GM21360 (cell line): Measurements from ENCODE around the gene GRIK1.
"Not testable (repeated sequence)": the region's sequence is repeated elsewhere in the genome, so short reads cannot be mapped to it uniquely, and the experiment has no call there.

Source experiments
- ATAC-seq: cut with Tn5 transposase; IDR thresholded peaks from one replicate; pipeline ENCODE4 v1.9.1; 2021; ENCODE audit warnings: mild to moderate bottlenecking, moderate library complexity; ENCODE audit not compliant: unreplicated experiment

Gene GRIK1

DNA sequence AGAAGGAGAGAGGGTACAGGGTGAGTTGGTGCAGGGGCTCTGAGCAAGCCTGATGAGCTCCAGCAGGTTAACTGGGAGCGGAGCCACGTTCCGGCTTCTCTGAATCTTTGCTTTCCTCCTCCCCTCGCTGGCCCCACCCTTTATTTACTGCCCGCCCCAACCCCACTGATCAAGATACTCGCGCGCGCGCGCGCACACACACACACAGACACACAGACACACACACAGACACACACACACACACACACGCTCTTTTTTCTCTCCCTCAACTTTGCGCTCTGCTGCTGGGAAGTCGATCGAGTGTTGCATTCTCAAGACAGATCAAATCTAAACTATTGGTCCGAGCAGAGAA lies at the start of gene GRIK1:
Gene GRIK1, minus strand, starts transcription at position 73 of the 352 bp plus-strand sequence.
- ATAC-seq = no peak

DNA sequence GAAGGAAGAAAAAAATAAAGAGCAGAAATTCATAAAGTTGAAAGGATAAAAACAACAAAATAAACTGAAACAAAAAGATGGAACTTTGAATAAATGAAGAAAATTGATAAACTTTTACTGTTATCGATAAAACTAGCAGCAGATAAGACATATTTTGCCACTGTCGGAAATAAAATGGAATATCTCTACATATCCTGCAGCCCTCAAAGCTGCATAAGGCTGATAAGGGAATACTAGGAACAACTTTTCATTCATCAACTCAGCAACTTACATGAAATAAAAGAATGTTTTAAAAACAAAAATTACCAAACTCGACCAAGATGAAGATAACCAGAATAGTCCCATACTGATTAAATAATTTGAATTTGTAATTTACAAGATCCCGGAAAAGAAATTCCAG lies 48.0 kb upstream of the GRIK1 start:
- no peak for ATAC-seq

DNA sequence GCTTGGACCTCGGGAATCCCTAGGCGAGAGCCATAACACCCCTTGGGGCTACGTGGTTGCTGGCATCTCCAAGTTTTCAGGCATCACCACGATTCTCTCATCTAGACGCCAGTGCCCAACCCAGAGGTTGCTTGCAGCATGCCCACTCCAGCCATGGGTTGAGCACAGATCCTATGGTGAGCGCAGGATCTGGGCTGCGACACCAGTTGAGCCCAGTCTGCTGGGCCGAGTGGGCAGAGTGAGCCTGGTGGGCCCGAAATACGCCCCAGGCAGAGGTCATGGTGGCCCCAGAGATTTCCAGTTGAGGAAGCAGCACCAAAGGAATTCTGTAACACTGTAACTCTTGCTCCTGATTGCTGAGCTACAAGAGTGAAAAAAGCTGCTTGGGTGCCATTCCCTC lies 46.1 kb upstream of the GRIK1 start:
- ATAC-seq = no peak

DNA sequence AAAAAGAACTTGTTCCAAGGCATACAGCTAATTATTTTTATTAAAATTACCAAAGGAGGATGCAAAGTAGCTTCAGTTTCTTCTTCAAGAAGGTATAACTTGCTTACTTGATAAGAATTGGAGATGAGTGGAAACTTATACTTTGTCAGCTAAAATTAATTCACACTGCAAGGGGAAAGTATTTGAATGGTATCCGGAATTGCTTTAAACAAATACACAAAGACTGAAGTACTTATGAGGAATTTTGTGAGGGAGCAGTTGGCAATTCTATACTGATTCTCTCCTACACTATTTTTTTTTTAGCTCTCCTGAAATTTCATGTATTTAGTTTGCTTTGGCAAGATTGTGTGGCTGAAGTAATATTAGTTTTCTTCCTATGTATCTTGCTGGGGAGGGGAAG lies 39.2 kb upstream of the GRIK1 start:
- no peak for ATAC-seq

DNA sequence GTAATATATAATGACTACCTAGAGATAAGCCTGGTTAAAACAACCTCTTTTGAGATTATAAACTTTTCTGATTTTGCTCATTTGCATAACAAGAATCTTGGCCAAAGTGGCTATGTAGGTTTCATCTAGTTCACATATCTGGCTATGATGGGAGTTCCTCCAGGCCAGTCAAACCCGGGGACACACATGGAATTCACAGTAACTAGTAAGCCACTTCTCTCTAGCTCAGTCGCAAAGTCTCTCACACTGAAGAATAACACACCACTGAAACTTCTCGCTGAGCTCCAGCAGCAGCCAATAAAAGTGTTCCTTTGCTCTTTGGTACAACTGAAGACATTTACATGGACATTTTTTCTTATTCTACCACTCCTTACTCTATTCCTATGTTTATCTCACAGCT lies 36.0 kb upstream of the GRIK1 start:
- ATAC-seq = no peak

DNA sequence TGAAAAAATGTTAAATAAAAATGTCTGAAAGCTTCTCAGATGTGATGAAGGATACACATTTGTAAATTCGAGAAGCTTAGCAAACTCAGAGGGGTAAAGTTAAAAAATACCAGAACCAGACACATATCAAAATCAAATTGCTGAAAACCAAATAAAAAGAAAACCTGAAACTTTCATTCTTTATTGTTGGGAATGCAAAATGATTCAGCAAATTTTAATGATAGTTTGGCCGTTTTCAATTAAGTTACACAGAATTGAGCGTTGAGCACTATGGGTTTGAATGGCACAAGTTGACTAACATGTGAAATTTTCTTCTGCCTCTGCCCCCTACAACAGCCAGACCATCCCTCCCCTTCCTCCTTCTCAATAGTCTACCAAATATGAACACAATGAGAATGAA lies 33.5 kb upstream of the GRIK1 start:
- ATAC-seq = no peak

DNA sequence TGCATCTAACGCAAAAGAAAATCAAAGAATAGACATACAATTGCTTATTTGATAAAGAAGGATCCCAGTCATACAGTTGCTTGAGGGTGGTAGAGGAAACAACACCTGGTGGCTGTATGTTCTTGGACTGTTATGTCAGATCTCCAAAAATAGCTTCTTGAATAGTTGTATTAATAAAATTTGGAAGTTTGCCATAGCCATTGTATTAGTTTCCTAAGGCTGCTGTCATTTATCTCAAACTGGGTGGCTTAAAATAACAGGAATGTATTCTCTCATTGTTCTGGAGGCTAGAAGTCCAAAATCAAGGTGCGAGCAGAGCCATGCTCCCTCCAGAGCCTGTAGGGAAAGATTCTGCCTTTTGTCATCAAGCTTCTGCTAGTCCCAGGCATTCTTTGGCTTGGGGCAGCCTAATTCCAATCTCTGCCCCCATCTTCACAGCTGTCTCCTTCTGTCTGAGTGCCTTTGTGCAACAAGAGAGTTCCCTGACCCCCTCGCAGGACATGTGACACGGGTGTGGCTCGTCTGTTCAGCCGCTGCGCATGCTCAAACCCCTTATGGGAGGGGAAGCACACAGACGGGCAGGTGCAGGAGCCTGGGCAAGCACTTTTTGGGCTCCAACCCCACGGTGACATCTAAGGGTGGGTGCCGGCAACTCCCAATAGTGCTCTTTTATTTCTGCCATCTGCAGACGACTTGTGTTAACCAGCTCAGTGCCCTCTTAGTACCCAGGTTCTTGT lies 21.7 kb upstream of the GRIK1 start:
- no peak for ATAC-seq

DNA sequence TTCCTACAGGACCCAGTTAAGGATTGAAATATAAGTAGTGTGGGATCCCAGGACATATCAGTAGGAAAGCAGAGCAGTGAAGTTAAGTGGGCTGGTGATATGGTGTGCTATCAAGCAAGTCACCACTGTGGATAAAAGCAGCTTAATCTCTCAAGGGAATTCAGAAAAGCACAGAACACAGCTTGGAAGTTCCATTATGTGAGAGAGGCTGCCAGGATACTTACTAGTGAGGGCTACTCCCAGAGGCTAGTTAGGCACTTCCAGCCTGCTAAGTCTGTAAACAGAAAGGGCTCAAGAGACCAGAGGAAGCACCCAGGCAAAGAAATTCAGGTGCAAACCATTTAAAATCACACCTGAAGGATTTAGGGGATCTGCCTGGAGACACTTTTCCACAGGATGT lies 18.8 kb upstream of the GRIK1 start:
- no peak for ATAC-seq

DNA sequence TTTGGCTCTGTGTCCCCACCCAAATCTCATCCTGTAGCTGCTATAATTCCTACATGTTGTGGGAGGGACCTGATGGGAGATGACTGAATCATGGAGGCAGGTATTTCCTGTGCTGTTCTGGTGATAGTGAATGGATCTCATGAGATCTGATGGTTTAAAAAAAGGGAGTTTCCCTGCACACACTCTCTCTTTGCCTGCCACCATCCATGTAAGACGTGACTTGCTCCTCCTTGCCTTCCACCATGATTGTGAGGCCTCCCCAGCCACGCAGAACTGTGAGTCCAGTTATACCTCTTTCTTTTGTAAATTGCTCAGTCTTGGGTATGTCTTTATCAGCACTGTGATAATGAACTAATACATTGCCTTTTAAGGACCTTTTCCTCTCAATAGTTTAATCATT lies 18.2 kb upstream of the GRIK1 start:
- ATAC-seq = not testable (repeated sequence)

DNA sequence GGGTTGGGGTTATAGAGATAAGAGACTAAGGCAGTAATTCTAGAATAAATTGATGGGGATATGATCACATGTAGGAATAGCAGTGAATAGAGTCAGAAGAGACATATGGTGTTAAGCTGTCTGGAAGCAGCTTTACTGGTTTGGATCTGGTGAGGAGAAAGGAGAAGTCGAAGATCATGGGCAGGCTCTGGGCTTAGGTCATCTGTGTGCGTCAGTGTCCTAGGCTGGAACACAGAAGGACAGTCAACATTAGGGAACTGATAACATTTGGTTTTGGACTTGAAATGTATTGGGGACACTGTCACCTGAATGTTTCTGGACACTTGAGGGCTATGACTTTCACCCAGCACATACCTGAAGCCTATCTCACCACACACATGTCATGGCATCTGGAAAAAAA lies 13.9 kb upstream of the GRIK1 start:
- ATAC-seq = no peak

DNA sequence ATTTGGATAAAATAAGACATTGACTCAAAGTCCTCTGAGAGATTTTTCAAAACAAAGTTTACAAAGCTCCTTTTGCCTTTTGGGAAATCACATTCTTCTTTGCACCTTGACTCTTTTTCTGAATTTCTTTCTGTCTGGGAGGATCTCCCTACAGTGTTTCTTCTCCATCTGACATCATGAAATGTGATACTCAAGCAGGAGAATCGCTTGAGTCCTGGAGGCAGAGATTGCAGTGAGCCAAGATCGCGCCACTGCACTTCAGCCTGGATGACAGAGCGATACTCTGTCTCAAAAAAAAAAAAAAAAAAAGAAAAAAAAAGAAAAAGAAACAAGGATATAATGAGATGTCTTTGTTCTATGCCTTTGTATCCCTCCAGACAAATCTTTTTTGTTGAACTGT lies 13.3 kb upstream of the GRIK1 start:
- ATAC-seq = no peak

DNA sequence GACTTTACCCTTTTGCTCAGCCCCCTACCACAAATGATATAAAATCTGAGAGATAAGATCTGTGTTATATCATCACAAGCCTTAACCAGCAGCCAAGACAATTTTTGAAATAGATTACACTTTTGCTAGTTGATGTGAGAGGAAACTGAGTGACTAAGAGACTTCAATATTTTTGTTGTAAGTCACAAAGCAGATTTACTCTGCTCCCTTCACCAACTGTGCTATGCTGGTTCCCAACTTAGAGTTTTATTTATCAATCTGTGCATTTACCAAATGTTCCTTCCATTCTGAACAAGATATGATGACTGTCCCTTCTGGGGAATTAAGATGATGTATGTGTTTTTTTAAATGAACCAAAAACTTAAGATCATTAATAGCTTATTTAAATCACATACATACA lies 12.1 kb upstream of the GRIK1 start:
- no peak for ATAC-seq

DNA sequence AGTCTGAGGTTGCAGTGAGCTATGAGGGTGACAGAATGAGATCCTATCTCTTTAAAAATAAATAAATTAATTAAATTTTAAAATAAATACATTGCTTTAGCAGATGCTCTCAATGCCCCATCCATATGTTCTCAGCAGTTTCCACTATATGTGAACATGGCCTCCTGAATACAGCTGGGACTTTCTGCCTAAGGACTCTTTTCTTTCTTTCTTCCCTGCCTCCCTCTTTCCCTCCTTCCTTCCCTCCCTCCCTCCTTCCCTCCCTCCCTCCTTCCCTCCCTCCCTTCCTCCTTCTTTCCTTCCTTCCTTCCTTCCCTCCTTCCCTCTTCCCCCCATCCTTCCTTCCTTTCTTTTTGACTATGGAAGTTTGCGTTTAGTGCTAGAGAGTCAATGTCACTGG lies 10.2 kb upstream of the GRIK1 start:
- ATAC-seq = no peak

DNA sequence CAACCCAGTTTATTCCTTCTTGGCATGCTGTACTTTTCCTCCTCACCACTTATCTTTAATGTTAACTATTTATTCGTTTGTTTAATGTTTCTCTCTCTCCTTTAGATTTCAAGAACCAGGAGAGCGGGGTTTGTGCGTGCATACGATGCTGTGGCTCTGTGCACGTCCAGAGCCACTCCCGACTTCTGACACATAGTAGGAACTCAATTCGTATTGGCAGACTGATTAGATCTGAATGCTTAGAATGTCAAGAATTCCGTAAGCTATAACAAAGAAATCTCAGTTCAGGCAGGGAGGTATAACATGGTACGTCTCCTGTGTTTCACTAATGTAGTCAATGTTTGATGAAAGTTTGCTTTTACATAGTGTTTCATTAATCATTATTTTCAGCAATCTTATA lies 7.3 kb upstream of the GRIK1 start:
- no peak for ATAC-seq

DNA sequence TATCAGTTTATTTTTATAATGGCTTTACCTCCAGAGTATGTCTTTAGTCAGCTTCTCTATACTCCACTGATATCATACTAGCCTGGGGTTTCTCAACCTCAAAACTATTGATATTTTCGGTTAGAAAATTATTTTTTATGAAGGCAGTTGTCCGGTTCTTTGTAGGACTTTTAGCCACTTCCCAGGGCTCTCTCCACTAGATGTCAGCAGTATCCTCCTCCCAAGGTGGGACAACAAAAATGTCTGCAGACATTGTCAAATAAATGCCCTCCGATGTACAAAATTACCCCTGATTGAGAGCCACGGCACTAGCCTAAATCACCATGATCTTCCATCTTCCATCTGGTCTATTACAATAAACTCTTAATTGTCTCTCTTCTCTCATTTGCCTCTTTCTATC lies 4.1 kb upstream of the GRIK1 start:
- no peak for ATAC-seq

DNA sequence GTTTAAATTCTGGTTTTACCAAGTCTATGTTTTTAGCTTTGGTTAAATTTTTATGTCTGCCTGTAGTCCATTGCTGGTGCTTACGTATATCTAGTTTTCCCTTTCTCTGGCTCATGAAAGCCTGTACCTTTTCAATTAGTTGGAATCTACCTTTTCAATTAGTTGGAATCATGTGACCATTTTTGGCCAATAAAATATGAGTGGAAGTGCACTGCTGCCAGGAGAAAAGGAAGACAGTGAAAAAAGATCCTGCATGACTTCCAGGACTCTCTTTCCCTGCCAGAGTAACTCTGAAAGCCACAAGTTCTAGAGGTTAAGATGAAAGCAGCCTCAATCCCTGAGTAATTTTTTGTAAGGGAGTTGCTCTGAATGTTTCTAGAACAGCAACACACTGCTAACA lies 2.2 kb upstream of the GRIK1 start:
- no peak for ATAC-seq

DNA sequence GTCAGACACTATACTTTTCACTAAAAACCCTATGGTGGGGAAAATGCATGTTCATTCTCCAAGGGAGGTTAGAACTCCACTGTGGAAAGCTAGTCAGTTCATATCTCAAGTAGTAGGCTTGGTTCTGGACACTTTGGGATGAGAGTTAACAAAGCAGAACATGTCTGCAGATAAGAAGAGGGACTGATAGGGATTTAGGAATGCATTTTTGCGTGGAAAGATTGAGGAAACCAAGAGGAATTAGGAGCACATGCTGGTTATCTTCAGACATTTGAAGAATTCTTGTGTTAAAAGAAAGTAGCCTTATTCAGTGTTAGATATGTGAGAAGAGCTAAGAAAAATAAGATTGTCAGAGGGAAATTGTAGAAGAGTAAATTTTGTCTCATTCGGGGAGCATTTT lies 1.2 kb upstream of the GRIK1 start:
- ATAC-seq = no peak

DNA sequence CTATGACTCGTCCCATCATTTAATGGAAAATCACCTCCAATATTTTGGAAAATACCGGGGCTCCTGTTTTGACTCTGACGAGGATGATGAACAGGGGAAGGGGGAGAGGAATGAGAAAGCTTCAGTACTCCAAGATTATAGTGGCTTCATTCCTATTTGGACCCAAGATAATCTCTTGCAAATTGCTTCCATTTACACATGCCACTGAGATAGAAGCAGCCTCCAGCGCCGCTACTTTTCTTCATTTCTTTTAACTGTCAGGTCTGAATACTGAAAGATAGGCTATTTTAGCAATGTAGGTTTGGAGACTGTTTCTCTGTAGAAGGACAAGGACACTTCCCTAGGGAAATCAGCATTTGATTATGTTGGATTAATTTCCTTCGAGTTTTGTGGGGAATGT lies 565 bp upstream of the GRIK1 start:
- ATAC-seq = no peak

DNA sequence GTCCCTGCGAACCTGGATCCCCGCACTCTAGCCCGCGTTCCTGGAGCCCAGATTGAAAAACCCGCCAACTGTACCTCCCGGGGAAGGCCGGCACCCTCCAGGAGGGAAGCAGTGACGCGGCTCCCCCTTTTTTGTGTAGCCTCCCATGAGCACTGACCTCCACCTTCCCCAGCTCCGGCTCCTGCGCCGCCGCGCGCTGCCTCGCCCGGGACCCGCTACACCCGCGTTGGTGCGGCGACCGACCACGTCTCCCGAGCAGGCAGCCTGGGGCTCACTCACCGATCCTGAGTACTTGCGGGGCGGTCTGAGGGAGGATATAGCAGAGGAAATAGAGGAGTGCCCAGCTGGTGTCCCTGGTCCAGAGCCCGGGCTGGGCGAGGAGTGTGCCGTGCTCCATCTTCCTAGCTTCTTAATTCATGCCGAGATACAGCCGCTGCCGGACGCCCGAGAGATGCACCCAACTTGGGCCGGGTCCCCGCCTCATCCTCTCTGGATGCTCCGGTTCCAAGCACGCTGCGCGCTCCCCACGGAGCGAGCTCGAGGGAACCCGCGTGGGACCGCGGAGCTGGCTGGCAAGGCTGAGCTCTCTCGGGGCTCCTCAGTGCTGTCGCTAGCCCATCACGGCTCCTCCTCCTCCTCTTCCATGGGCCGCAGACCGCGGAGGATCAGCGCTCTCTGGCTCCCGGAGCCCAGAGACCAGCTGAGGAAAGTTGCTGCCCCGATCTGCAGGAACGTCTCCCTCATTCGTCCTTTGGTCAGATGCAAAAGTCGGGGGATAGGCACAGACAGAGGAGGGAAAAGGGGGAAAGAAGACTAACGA lies 482 bp downstream of the GRIK1 start:
- ATAC-seq = no peak

DNA sequence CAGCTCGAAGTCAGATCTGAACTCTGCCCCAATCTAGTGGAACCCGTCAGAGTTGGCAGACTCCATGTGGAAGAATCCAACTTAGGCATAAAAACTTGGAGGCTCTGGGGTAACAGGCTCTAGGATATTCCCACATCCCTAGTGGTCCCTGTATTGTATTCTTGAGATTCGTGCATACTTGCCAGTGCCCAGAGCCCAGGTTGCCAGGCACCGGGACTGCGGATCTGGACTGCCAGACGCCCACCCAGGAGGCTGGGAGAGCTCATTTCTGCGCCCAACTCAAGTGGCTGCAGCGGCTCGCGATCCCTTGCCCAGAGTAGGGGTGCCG lies 1.1 kb downstream of the GRIK1 start:
- ATAC-seq = no peak

DNA sequence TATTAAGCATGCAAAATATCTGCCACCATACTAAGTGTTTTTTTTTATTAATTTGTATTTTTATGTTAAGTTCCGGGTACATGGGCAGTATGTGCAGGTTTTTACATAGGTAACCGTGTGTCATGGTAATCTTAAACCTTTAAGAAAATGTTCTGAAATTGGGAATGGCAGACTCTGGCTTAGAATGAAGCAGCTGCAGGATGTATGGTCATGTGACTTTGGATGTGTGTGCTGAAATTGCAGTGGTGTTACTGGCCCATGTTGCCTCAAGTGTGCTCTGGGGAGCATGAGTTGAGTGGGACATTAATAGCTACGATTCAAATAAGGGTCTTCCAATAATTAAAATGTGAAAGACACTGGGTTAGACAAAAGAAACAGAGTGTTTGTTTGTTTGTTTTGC lies 6.7 kb downstream of the GRIK1 start:
- no peak for ATAC-seq

DNA sequence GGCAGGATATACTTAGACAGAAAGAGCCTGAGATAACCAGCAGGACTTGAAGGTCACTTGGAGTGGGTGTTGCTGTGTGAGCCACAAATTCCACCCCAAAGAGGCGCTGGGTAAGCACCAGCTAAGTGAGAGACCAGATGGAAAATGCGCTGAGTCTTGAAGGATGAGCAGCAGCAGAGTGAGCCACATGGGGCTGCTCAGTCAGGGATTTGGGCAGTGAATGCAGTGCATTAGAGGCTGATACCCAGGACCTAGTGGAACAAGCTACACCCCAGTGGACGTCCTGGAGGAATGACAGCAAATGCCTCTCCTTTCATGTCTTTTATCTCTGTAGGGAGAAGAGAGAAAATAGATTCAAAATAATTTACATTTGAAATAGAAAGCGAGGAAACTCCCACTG lies 11.3 kb downstream of the GRIK1 start:
- ATAC-seq = no peak

DNA sequence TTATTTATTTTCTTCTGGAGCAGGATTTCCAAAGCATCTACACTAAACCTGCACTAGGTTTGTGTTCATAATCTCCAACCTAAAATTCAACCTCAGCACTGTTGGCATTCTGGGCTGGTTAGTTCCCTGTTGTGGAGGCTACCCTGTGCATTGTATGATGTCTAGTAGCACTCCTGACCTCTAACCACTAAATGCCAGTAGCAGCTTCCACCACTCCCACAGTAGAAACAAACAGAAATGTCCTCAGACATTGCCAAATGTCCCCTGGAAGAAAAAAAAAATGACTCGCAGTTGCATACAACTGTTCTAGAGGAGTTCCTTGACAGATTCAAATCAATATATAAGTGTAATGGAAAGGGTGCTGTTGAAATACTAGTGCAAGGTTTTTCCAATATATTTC lies 18.9 kb downstream of the GRIK1 start:
- ATAC-seq = no peak
